ENCODE results near the gene CP.
"Not testable (repeated sequence)": the region's sequence is repeated elsewhere in the genome, so short reads cannot be mapped to it uniquely, and the experiment has no call there.

Gene CP

GRCh38 chr3:149221783-149222517 is at the start of gene CP:
Gene CP, minus strand, starts transcription at chr3:149221829. Its CDS starts 37 bp downstream, at chr3:149221792.
- DNase-seq: no peak

- DNase-seq: no peak
These were observed 48.6 kb upstream of the CP start for GRCh38 chr3:149270180-149270579.

- DNase-seq: no peak
These were observed 48.1 kb upstream of the CP start for GRCh38 chr3:149269687-149270086.

- DNase-seq: no peak
These were observed 45.9 kb upstream of the CP start for GRCh38 chr3:149267565-149267964.

- no peak for DNase-seq
These were observed 45.1 kb upstream of the CP start for GRCh38 chr3:149266736-149267135.

- DNase-seq: no peak
These were observed 42.2 kb upstream of the CP start for GRCh38 chr3:149263856-149264255.

GRCh38 chr3:149258714-149259113 is 37.1 kb upstream of the CP start:
- no peak for DNase-seq

- DNase-seq: peak; percentile 19
These were observed 36.7 kb upstream of the CP start for GRCh38 chr3:149258298-149258697.

- DNase-seq: no peak
These were observed 30.6 kb upstream of the CP start for GRCh38 chr3:149252272-149252671.

GRCh38 chr3:149251186-149251585 is 29.6 kb upstream of the CP start:
- DNase-seq: no peak

GRCh38 chr3:149247929-149248691 is 26.5 kb upstream of the CP start:
- DNase-seq: no peak

- no peak for DNase-seq
These were observed 25.5 kb upstream of the CP start for GRCh38 chr3:149247008-149247710.

- DNase-seq: no peak
These were observed 24.3 kb upstream of the CP start for GRCh38 chr3:149245738-149246451.

GRCh38 chr3:149243540-149243939 is 21.9 kb upstream of the CP start:
- no peak for DNase-seq

- no peak for DNase-seq
These were observed 17.8 kb upstream of the CP start for GRCh38 chr3:149239357-149239936.

- DNase-seq: not testable (repeated sequence)
These were observed 16.6 kb upstream of the CP start for GRCh38 chr3:149238268-149238667.

- DNase-seq: no peak
These were observed 14.2 kb upstream of the CP start for GRCh38 chr3:149235599-149236424.

- no peak for DNase-seq
These were observed 13.1 kb upstream of the CP start for GRCh38 chr3:149234671-149235245.

GRCh38 chr3:149233323-149233722 is 11.7 kb upstream of the CP start:
- no peak for DNase-seq

GRCh38 chr3:149231871-149232270 is 10.2 kb upstream of the CP start:
- no peak for DNase-seq

- no peak for DNase-seq
These were observed 6.1 kb upstream of the CP start for GRCh38 chr3:149227591-149228268.

Data from NCI-H1105 treated with DMSO at 0.1 percent for 48 hours (cell line).